HepG2 (cell line): ENCODE data around the gene ZNF683. TPM values are rescaled to one million over a fixed set of nuclear protein-coding genes. Genes with fewer than 3 reads are reported as not detected.
"Not testable (repeated sequence)": the region's sequence is repeated elsewhere in the genome, so short reads cannot be mapped to it uniquely, and the experiment has no call there.

Source experiments
- ATAC-seq: fragments of 200-7000 bp; cut with Tn5 transposase; 3 replicates; pipeline ENCODE4 v1.9.1; 2020; ENCODE audit warnings: mild to moderate bottlenecking, moderate library complexity
- BruUV-seq: library from RNA; stranded (reverse); fragments of 400-500 nt; replicated peaks from 2 replicates; lab custom pipeline; 2021; lab: Mats Ljungman, UMichigan
- CTCF ChIA-PET: fragments of 300-600 bp; formaldehyde crosslinking; extraction: SDS; loops from one replicate; lab custom pipeline; 2021; ENCODE audit warnings: low total read pairs, inconsistent platforms, low intra/inter-chr PET ratio; lab: Yijun Ruan, JAX
- POLR2A ChIA-PET: fragments of 350-600 bp; sonication (Branson Sonifier 250); formaldehyde crosslinking; loops from one replicate; lab custom pipeline; 2020; ENCODE audit warnings: antibody characterized with exemption, inconsistent platforms; lab: Yijun Ruan, JAX
- DNase-seq: peaks from one replicate; pipeline ENCODE4 v3.0.0-alpha.2; 2015; ENCODE audit warnings: low spot score
- FAIRE-seq: peaks from 3 replicates; lab custom pipeline; 2011; peaks lifted over from hg19 to GRCh38; lab: Jason Lieb, UNC
- H2AFZ ChIP-seq: one replicate; pipeline ENCODE4 v1.6.1; 2011; ENCODE audit warnings: low read length, inconsistent platforms
- H3K27ac ChIP-seq: fragments of 300-600 bp; 3 replicates; pipeline ENCODE4 v1.8.0; 2011; ENCODE audit warnings: mixed run types, mild to moderate bottlenecking, mixed read lengths, low read length, inconsistent platforms; ENCODE audit not compliant: insufficient read depth; ENCODE audit errors: extremely low read length
- H3K27me3 ChIP-seq, 2 experiments: fragments of 200-600 bp in 1 of 2; 2 replicates in 1 of 2; 3 replicates in 1 of 2; pipeline versions ENCODE4 v1.6.0 to v1.8.0; 2011; ENCODE audit warnings: low read length in 2 of 2, mild to moderate bottlenecking in 2 of 2, moderate library complexity in 2 of 2, inconsistent platforms in 1 of 2; ENCODE audit not compliant: insufficient read depth in 2 of 2, control insufficient read depth in 1 of 2
- H3K36me3 ChIP-seq, 2 experiments: fragments of 200-600 bp in 1 of 2; replicated peaks in 1 of 2; 2 replicates in 1 of 2; 3 replicates in 1 of 2; pipeline versions ENCODE4 v1.5.1 to v1.8.0; 2011; ENCODE audit warnings: low read length in 2 of 2, inconsistent platforms in 1 of 2; ENCODE audit not compliant: insufficient read depth in 2 of 2, control insufficient read depth in 1 of 2
- H3K4me1 ChIP-seq: 2 replicates; pipeline ENCODE4 v1.5.1; 2012; ENCODE audit warnings: low read length, inconsistent platforms; ENCODE audit not compliant: insufficient read depth
- H3K4me2 ChIP-seq: 2 replicates; pipeline ENCODE4 v1.6.0; 2011; ENCODE audit warnings: low read depth, low read length, inconsistent platforms
- H3K4me3 ChIP-seq, 3 experiments: fragments of 200-600 bp in 1 of 3; sonication (generic), shearing (Covaris generic) in 1 of 3; replicated peaks in 1 of 3; 2 replicates each; pipeline ENCODE4 v1.5.1; 2011 to 2016; ENCODE audit warnings: low read length in 3 of 3, inconsistent platforms in 2 of 3, low read depth in 2 of 3, mild to moderate bottlenecking in 2 of 3, control low read depth in 1 of 3, mixed read lengths in 1 of 3; ENCODE audit not compliant: insufficient read depth in 1 of 3
- H3K79me2 ChIP-seq: one replicate; pipeline ENCODE4 v1.6.1; 2011; ENCODE audit warnings: low read length, inconsistent platforms; ENCODE audit not compliant: insufficient read depth
- H3K9ac ChIP-seq: 2 replicates; pipeline ENCODE4 v1.6.0; 2011; ENCODE audit warnings: mild to moderate bottlenecking, low read depth, low read length, inconsistent platforms; ENCODE audit not compliant: insufficient read depth
- H3K9me3 ChIP-seq: 2 replicates; pipeline ENCODE4 v1.5.1; 2012; ENCODE audit warnings: mild to moderate bottlenecking, low read length
- H4K20me1 ChIP-seq: 2 replicates; pipeline ENCODE4 v1.6.0; 2011; ENCODE audit warnings: inconsistent platforms, mild to moderate bottlenecking, low read length, moderate library complexity; ENCODE audit not compliant: insufficient read depth
- ELF3 ChIP-seq: IDR thresholded peaks from 2 replicates; pipeline ENCODE4 v1.6.1; 2016; ENCODE audit warnings: missing genetic modification reagents, missing compliant biosample characterization
- MATR3 ChIP-seq: sonication (generic); formaldehyde crosslinking; IDR thresholded peaks from 2 replicates; pipeline ENCODE4 v1.4.0; 2020; ENCODE audit warnings: missing genetic modification reagents
- REL ChIP-seq: sonication (generic); formaldehyde crosslinking; conservative IDR thresholded peaks from 2 replicates; pipeline ENCODE4 v1.8.0; 2022; ENCODE audit warnings: mild to moderate bottlenecking, missing genetic modification reagents, moderate library complexity
- ZNF839 ChIP-seq: sonication (generic); formaldehyde crosslinking; IDR thresholded peaks from 2 replicates; pipeline ENCODE4 v1.4.0; 2020; ENCODE audit warnings: missing genetic modification reagents, mild to moderate bottlenecking, borderline replicate concordance
- ZNF850 ChIP-seq: sonication (generic); formaldehyde crosslinking; conservative IDR thresholded peaks from 2 replicates; pipeline ENCODE4 v1.9.0; 2021; ENCODE audit warnings: mild to moderate bottlenecking, missing genetic modification reagents
- WGBS: methylation state at CpG from one replicate; pipeline ENCODE4 v1.1.6; 2017; ENCODE audit warnings: low lambda C conversion rate; 5-methylcytosine and 5-hydroxymethylcytosine counted together
- in situ Hi-C: cut with HindIII; loops from 2 replicates; pipeline ENCODE4 v1.10.0; 2017; ENCODE audit warnings: low pct_unique_long_range_greater_than_20kb; ENCODE audit not compliant: extremely low pct_ligation_motif_present
- intact Hi-C: fragments of 100-400 bp; cut with micrococcal nuclease; formaldehyde crosslinking; loops from one replicate; pipeline ENCODE4 v1.10.0; 2022; ENCODE audit not compliant: unreplicated experiment
- polyA plus RNA-seq, 8 experiments: library from polyadenylated mRNA; depleted of rRNA in 3 of 8; stranded (reverse) in 7 of 8; unstranded in 1 of 8; fragments of >200 nt; fragmentation: Illumina TruSeq in 4 of 8; extraction: Trizol in 4 of 8; gene quantifications; 2 replicates each; pipeline versions ENCODE4 v1.2.1 to v1.2.3, GENCODE V29; 2011 to 2016; ENCODE audit warnings: low read depth in 4 of 8, missing spikeins in 1 of 8, mixed read lengths in 1 of 8; ENCODE audit not compliant: insufficient read depth in 1 of 8
- total RNA-seq, 5 experiments: library from RNA; depleted of rRNA; stranded (reverse); fragments of >200 nt; fragmentation: Illumina TruSeq; extraction: Trizol; gene quantifications; 2 replicates each; pipeline ENCODE4 v1.2.3, GENCODE V29; 2016; ENCODE audit warnings: low read depth in 1 of 5
- TF ChIP-seq, protein P1 (sequence below): sonication (generic); formaldehyde crosslinking; IDR thresholded peaks from 2 replicates; pipeline ENCODE4 v1.4.0; 2020; ENCODE audit warnings: mild to moderate bottlenecking, missing genetic modification reagents
- TF ChIP-seq, protein P2 (sequence below): sonication (generic); formaldehyde crosslinking; IDR thresholded peaks from 2 replicates; pipeline ENCODE4 v1.9.0; 2022; ENCODE audit warnings: missing genetic modification reagents, mild to moderate bottlenecking, borderline replicate concordance

Gene ZNF683
- total and polyA plus RNA-seq, 2 of the 13 experiments (the other 11 are each of a cell fraction or from before 2014, with no cell fraction given): not detected

DNA sequence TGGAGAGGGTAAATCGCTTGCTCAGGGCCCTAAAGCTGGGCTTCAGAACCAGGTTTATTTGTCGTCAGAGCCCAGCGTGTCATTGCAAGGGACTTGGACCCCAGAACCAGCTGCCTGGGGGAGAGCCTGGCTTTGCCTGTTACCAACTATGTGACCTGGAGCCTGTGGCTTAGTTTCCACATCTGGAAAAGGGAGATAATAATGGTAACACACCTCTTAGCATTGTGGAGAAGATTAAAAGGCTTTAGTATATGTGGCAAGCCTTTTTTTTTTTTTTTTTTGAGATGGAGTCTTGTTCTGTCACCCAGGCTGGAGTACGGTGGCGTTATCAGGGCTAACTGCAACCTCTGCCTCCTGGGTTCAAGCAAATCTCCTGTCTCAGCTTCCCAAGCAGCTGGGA, 42.3 kb downstream of the ZNF683 start (continued):
- TF ChIP-seq, protein P1, sequence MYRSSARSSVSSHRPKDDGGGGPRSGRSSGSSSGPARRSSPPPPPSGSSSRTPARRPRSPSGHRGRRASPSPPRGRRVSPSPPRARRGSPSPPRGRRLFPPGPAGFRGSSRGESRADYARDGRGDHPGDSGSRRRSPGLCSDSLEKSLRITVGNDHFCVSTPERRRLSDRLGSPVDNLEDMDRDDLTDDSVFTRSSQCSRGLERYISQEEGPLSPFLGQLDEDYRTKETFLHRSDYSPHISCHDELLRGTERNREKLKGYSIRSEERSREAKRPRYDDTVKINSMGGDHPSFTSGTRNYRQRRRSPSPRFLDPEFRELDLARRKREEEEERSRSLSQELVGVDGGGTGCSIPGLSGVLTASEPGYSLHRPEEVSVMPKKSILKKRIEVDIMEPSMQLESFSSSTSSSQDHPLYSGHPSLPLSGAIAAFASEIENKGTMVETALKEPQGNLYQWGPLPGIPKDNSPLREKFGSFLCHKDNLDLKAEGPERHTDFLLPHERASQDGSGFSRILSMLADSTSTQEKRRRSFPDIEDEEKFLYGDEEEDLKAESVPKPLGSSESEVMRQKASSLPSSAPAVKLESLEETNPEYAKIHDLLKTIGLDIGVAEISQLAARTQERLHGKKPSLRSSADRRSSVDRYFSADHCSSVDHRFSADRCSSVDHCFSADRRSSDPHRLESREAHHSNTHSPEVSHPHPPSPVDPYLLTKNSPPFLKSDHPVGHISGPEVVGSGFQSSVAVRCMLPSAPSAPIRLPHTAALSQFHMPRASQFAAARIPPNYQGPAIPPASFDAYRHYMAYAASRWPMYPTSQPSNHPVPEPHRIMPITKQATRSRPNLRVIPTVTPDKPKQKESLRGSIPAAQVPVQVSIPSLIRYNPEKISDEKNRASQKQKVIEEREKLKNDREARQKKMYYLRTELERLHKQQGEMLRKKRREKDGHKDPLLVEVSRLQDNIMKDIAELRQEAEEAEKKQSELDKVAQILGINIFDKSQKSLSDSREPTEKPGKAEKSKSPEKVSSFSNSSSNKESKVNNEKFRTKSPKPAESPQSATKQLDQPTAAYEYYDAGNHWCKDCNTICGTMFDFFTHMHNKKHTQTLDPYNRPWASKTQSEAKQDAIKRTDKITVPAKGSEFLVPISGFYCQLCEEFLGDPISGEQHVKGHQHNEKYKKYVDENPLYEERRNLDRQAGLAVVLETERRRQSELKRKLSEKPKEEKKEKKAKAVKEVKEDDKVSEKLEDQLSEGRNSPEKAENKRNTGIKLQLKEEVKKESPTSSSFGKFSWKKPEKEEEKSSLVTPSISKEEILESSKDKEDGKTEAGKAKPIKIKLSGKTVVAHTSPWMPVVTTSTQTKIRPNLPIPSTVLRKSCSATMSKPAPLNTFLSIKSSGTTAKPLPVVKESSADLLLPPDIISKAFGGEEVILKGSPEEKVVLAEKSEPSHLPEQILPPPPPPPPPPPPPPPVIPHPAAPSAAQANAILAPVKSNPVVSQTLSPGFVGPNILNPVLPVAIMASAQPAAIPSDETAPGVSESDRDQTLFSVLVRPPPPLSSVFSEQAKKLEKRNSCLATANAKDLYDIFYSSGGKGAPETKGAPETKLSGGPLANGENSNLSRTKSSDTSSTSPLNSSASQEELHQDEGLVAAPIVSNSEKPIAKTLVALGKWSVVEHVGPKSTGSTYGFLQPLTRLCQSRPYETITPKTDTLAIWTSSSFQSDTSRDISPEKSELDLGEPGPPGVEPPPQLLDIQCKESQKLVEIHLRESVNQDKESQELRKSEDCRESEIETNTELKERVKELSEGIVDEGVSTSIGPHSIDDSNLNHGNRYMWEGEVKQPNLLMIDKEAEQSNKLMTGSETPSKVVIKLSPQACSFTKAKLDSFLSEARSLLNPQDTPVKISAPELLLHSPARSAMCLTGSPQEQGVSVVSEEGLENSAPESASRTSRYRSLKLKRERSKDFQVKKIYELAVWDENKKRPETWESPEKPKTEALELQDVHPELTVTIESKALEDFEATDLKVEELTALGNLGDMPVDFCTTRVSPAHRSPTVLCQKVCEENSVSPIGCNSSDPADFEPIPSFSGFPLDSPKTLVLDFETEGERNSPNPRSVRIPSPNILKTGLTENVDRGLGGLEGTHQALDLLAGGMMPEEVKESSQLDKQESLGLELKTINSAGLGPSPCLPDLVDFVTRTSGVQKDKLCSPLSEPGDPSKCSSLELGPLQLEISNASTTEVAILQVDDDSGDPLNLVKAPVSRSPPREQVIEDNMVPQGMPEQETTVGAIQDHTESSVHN (CRISPR knock-in tag): no peak
- no peak for TF ChIP-seq ELF3 (CRISPR knock-in tag)
- TF ChIP-seq REL (CRISPR knock-in tag): no peak
- no peak for TF ChIP-seq MATR3
- TF ChIP-seq ZNF839: no peak
- no peak for TF ChIP-seq ZNF850
- TF ChIP-seq, protein P2, sequence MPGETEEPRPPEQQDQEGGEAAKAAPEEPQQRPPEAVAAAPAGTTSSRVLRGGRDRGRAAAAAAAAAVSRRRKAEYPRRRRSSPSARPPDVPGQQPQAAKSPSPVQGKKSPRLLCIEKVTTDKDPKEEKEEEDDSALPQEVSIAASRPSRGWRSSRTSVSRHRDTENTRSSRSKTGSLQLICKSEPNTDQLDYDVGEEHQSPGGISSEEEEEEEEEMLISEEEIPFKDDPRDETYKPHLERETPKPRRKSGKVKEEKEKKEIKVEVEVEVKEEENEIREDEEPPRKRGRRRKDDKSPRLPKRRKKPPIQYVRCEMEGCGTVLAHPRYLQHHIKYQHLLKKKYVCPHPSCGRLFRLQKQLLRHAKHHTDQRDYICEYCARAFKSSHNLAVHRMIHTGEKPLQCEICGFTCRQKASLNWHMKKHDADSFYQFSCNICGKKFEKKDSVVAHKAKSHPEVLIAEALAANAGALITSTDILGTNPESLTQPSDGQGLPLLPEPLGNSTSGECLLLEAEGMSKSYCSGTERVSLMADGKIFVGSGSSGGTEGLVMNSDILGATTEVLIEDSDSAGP (CRISPR knock-in tag): no peak

DNA sequence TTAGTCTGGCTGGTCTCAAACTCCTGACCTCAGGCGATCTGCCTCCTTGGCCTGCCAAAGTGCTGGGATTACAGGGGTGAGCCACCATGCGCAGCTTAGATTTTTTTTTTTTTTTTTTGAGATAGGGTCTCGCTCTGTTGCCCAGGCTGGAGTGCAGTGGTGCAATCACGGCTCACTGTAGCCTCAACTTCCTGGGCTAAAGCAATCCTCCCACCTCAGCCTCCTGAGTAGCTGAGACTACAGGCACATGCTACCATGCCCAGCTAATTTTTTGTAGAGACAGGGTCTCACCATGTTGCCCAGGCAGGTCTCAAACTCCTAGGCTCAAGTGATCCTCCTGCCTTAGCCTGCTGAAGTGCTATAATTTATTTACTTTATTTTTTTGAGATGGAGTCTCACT, 43.2 kb downstream of the ZNF683 start:
- H3K4me3 ChIP-seq, intact Hi-C loops, H3K27ac ChIP-seq, H2AFZ ChIP-seq, H3K9ac ChIP-seq, DNase-seq, H3K4me1 ChIP-seq, H4K20me1 ChIP-seq, H3K79me2 ChIP-seq, BruUV-seq, FAIRE-seq, H3K27me3 ChIP-seq, ATAC-seq, in situ Hi-C loops, H3K4me2 ChIP-seq, H3K36me3 ChIP-seq, H3K9me3 ChIP-seq: not testable (repeated sequence)
- CTCF ChIA-PET: interaction anchor here (2.5 kb wide), 1 partner anchor 34 kb away, joined by 12 read pairs; no protein-coding TSS in a partner anchor
- WGBS: 98% methylated on average over 4 of the region's 4 CpGs
- POLR2A ChIA-PET: interaction anchor here (1.0 to 2.7 kb wide), 4 partner anchors 13 to 30 kb away, joined by 3 to 12 read pairs (median 4); no protein-coding TSS in a partner anchor
